ENCODE measurements around the gene ARID3B. TPM values are rescaled to one million over a fixed set of nuclear protein-coding genes. Genes with fewer than 3 reads are reported as not detected.

Gene ARID3B
- total and polyA plus RNA-seq, 2 of the 4 experiments (the other 2 are of a cell fraction) = 2.5 to 5.0 TPM

- H2BK5ac ChIP-seq (ENCODE audit: low read depth, low read length, poor library complexity, severe bottlenecking) = no peak overlapping the region
- H2BK120ac ChIP-seq (ENCODE audit: low read depth, low read length) = no peak overlapping the region
- no peak overlapping the region for H3K4me3 ChIP-seq (ENCODE audit: insufficient read depth, low read depth, low read length)
- in situ Hi-C loops (cut with MboI; ENCODE audit: low sequenced_read_pairs) (no loop called here), dilution Hi-C loops (cut with HindIII; ENCODE audit: low sequenced_read_pairs, unreplicated experiment) (no loop called here), intact Hi-C loops (cut with micrococcal nuclease) (loop anchor here (5.0 kb wide), 1 partner anchor 166 kb away; no protein-coding TSS in a partner anchor)
- DNase-seq = no peak
- no peaks in the 10 kb centered on the region for H3K27me3 ChIP-seq (ENCODE audit: control insufficient read depth, insufficient read depth, low read length)
- no peak overlapping the region for H3K4ac ChIP-seq (ENCODE audit: low read depth, low read length)
- H2AFZ ChIP-seq (replicated peaks; ENCODE audit: low read length, poor library complexity) = no peak overlapping the region
- TF ChIP-seq CEBPB (IDR thresholded peaks at IDR 0.05; ENCODE audit: low read depth, low read length) (peak; percentile 46), CHD1 (IDR thresholded peaks at IDR 0.05; ENCODE audit: low read depth, low read length) (no peak), POLR2A (IDR thresholded peaks at IDR 0.05; ENCODE audit: low read depth, low read length) (no peak), ELK1 (IDR thresholded peaks at IDR 0.05; ENCODE audit: borderline replicate concordance, low read depth, low read length) (no peak), RCOR1 (IDR thresholded peaks at IDR 0.05; ENCODE audit: insufficient replicate concordance, low read length) (no peak)
- H3K23ac ChIP-seq (ENCODE audit: low read depth, low read length) = no peak overlapping the region
- H4K20me1 ChIP-seq (ENCODE audit: insufficient read depth, low read length) = peaks cover 65% of the 10 kb centered on the region
- H2BK15ac ChIP-seq (ENCODE audit: low read depth, low read length) = no peak overlapping the region
- no peak overlapping the region for H3K9ac ChIP-seq (ENCODE audit: low read depth, low read length)
- 92% methylated on average over 2 of the region's 5 CpGs; no CpG with 5 or more reads in 1 of the 2 experiments for WGBS, 2 experiments (ENCODE audit: extremely low coverage in 2 of 2, insufficient read length in 1 of 2)
- H3K14ac ChIP-seq (replicated peaks; ENCODE audit: low read depth, low read length) = no peak overlapping the region
- no peak overlapping the region for H4K91ac ChIP-seq (ENCODE audit: insufficient read depth, low read depth, low read length)
- H3K56ac ChIP-seq (ENCODE audit: extremely low read depth, insufficient read depth, low read length) = no peak overlapping the region
- ATAC-seq (ENCODE audit: low read depth) = no peak
- H3K18ac ChIP-seq (ENCODE audit: low read depth, low read length) = no peak overlapping the region
- peaks cover 19% of the 10 kb centered on the region for H3K36me3 ChIP-seq (ENCODE audit: control insufficient read depth, insufficient read depth, low read length)
- no peak overlapping the region for H3K4me2 ChIP-seq (ENCODE audit: low read depth, low read length)
- H3K4me1 ChIP-seq (ENCODE audit: control insufficient read depth, insufficient read depth, low read length) = peaks cover 4% of the 10 kb centered on the region
- ChIA-PET CTCF (no interaction called here), POLR2A (ENCODE audit: unreplicated experiment) (no interaction called here)
- BruUV-seq (replicated peaks) = no TSS peak
- H2AK5ac ChIP-seq (ENCODE audit: low read depth, low read length) = no peak overlapping the region
- no peak overlapping the region for H4K5ac ChIP-seq (ENCODE audit: low read depth, low read length)
- no peak overlapping the region for H2AK9ac ChIP-seq (replicated peaks; ENCODE audit: low read depth, low read length, poor library complexity)
- no peaks in the 10 kb centered on the region for H3K9me3 ChIP-seq (ENCODE audit: control insufficient read depth, insufficient read depth, low read length)
- H2BK20ac ChIP-seq (ENCODE audit: low read depth, low read length) = no peak overlapping the region
- H3K79me1 ChIP-seq (ENCODE audit: low read depth in 1 of 2, low read length in 2 of 2) = peaks cover 30 to 58% of the 10 kb centered on the region in 2 experiments
- peaks cover 7% of the 10 kb centered on the region; the same call in 1 of the 2 replicates for H3K9me1 ChIP-seq (ENCODE audit: insufficient read depth, low read length)
- no peak overlapping the region for H3K27ac ChIP-seq (ENCODE audit: insufficient read depth, low read length)
- H4K8ac ChIP-seq (ENCODE audit: low read depth in 2 of 2, low read length in 2 of 2) = no peak overlapping the region
These were observed 7.2 kb downstream of the ARID3B start for GRCh38 chr15:74548241-74548640.

Measured in IMR-90 (cell line).